Fibroblast of skin of right quadriceps (primary cell): ENCODE results near the gene DMBT1.

Source experiments
- DNase-seq: peaks from one replicate; pipeline ENCODE4 v3.0.0-alpha.2; 2013

The DMBT1 gene

DNA sequence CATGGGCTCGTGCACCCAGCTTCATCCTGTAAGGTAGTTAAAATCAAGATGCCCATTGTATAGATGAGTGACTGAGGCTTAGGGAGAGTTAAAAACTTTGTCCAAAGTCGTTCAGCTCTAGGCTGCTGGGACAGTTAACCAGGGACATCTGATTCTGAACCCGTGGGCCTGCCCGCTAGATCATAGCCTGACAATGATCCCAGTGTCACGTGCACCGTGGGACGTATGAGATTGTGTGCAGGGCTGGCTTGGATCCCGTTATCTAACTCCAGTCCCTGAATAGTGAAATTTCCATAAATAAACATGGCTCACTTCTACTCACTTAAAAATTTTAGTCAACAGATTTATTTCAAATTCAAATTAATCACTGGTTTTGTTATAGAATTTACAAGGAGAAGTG, 114.2 kb downstream of the DMBT1 start:
- no peak for DNase-seq

DNA sequence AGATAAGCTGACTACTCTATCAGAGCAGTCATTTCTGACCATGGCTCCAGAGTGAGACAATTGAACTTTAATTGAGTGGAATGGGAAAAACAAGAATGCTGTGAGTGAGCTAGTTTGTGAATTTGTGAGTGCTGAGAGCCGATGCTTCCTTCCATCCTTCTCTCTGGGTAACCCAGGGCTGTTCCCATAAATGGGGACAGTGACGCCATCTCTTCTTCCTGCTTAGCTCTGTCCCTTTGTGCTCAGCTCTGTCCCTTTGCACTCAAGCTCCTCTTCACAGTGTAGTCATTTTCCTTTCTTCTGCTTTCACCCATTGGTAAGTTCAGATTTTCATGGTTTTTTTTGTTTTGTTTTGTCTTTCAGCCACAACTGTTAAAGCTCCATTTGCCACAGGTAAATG, 114.7 kb downstream of the DMBT1 start:
- DNase-seq = no peak

DNA sequence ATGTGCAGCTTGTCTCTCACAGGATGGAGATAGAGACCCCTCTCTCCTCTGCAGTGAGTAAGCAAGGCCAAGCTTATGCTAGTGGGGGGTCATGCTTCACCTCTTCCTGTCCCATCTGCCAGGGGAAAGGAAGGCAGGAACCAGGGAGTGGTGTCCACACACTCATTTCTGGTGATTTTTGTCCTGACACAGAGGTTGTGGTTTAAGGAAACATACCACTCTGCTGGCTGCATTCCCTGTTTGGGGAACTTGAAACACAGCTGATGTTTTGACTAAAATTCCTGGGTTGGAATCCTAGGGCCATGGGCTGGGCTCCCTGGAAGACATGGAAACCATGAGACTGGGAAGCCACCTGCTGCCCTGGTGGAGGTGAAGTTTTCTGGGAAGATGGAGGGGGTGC, 117.7 kb downstream of the DMBT1 start:
- DNase-seq = no peak

DNA sequence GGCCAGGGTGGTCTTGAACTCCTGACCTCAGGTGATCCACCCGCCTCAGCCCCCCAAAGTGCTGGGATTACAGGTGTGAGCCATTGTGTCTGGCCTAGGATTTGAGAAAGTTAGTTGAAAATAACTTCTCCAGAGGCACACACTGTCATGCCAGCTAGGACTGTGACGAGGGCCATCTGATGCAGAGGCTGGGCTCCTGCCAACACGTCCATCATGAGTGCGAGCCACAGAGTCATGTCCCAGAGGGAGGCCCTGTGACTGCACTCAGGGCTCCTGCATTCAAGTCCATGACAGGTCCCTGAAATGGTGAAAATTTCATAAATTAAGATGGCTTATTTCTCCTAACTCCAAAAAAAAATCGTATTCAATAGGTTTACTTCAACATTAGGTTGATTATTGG, 122.0 kb downstream of the DMBT1 start:
- DNase-seq = no peak

DNA sequence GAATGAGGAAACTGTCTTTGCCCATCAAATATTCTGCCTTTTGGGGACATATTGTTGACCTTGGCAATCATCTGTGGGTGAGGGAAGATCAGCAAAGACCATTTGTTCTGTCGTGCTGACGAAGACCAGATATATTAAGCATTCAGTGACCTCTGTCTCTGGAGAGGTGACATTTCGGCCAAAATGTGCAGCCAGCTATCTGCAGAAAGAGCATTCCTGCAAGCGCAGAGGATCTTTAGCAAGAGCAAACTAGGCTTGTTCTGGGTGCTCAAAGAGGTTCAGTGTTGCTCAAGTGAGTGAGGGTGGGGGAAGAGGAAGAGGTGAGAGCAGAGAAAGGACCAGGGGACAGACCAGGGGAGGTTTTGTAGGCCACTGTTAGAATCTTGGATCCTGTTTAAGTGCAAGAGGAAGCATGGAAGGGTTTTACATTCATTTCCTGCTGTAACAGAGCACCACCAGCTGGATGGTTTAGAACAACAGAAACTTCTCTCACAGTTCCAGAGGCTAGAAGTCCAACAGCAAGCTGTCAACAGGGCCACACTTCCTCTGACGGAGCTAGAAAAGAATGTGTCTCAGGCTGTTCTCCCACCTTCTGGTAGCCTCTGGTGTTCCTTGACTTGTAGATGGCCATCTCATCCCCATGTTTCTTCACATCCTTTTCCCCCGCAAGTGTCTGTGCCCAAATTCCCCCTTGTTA, 127.9 kb downstream of the DMBT1 start:
- no peak for DNase-seq

DNA sequence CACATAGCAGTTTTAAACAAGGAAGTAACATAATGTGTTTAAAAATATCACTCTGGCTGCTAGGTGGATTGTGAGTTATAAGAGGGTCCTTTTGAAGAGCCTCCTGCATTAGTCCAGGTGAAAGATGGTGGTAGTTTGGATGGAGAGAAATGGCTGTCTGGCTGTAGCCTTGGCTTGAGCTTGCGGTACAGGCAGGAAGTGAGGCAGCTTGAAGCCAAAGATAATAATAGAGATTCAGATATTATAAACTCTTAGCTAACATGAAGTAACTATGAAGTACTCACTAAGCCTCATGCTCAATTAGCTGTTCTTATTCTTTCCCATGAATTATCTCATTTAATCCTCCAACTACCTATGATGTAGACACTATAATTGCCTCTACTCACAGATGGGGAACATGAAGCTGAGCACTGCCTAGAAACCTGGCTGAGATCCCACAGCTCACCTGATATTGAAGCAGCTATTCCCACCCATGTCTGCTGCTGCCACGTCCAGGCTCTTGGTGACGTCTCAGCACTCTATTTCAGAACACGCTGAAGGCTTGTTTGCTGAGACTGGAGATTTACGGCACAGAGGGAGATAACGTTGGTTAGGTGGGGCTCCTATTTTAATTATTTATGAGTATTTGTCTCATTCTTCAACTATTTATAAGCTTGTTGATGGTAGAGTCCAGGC, 128.7 kb downstream of the DMBT1 start:
- no peak for DNase-seq

DNA sequence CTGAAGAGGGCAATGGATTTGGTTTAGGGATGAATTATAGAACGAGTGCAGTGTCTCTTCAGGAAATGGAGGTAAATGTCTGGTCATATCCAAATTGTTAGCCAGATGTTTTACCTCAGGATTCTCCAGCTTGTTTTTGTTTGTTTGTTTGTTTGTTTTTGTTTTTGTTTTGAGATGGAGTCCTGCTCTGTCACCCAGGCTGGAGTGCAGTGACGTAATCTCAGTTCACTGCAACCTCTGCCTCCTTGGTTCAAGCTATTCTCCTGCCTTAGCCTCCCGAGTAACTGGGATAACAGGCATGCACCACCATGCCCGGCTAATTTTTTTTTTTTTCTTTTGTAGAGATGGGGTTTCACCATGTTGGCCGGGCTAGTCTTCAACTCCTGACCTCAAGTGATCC, 132.2 kb downstream of the DMBT1 start:
- no peak for DNase-seq
